GM12801 (cell line): ENCODE results near the gene LTB.

Experiments
- TF ChIP-seq, protein P1 (sequence below): IDR thresholded peaks from one replicate; pipeline ENCODE4 v1.5.1; 2011; ENCODE audit warnings: control low read depth; ENCODE audit not compliant: insufficient read length; ENCODE audit errors: extremely low read depth

The LTB gene

DNA sequence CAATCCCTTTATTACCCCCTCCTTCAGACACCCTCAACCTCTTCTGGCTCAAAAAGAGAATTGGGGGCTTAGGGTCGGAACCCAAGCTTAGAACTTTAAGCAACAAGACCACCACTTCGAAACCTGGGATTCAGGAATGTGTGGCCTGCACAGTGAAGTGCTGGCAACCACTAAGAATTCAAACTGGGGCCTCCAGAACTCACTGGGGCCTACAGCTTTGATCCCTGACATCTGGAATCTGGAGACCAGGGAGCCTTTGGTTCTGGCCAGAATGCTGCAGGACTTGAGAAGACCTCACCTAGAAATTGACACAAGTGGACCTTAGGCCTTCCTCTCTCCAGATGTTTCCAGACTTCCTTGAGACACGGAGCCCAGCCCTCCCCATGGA lies 4.7 kb downstream of the LTB start:
- TF ChIP-seq, protein P1, sequence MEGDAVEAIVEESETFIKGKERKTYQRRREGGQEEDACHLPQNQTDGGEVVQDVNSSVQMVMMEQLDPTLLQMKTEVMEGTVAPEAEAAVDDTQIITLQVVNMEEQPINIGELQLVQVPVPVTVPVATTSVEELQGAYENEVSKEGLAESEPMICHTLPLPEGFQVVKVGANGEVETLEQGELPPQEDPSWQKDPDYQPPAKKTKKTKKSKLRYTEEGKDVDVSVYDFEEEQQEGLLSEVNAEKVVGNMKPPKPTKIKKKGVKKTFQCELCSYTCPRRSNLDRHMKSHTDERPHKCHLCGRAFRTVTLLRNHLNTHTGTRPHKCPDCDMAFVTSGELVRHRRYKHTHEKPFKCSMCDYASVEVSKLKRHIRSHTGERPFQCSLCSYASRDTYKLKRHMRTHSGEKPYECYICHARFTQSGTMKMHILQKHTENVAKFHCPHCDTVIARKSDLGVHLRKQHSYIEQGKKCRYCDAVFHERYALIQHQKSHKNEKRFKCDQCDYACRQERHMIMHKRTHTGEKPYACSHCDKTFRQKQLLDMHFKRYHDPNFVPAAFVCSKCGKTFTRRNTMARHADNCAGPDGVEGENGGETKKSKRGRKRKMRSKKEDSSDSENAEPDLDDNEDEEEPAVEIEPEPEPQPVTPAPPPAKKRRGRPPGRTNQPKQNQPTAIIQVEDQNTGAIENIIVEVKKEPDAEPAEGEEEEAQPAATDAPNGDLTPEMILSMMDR = no peak

DNA sequence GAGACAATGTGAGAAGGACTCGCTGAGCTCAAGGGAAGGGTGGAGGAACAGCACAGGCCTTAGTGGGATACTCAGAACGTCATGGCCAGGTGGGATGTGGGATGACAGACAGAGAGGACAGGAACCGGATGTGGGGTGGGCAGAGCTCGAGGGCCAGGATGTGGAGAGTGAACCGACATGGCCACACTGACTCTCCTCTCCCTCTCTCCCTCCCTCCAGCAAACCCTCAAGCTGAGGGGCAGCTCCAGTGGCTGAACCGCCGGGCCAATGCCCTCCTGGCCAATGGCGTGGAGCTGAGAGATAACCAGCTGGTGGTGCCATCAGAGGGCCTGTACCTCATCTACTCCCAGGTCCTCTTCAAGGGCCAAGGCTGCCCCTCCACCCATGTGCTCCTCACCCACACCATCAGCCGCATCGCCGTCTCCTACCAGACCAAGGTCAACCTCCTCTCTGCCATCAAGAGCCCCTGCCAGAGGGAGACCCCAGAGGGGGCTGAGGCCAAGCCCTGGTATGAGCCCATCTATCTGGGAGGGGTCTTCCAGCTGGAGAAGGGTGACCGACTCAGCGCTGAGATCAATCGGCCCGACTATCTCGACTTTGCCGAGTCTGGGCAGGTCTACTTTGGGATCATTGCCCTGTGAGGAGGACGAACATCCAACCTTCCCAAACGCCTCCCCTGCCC lies 5.2 kb downstream of the LTB start:
- TF ChIP-seq, protein P1 = no peak

DNA sequence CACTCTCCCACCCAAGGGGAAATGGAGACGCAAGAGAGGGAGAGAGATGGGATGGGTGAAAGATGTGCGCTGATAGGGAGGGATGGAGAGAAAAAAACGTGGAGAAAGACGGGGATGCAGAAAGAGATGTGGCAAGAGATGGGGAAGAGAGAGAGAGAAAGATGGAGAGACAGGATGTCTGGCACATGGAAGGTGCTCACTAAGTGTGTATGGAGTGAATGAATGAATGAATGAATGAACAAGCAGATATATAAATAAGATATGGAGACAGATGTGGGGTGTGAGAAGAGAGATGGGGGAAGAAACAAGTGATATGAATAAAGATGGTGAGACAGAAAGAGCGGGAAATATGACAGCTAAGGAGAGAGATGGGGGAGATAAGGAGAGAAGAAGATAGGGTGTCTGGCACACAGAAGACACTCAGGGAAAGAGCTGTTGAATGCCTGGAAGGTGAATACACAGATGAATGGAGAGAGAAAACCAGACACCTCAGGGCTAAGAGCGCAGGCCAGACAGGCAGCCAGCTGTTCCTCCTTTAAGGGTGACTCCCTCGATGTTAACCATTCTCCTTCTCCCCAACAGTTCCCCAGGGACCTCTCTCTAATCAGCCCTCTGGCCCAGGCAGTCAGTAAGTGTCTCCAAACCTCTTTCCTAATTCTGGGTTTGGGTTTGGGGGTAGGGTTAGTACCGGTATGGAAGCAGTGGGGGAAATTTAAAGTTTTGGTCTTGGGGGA lies 6.1 kb downstream of the LTB start:
- TF ChIP-seq, protein P1 = no peak

DNA sequence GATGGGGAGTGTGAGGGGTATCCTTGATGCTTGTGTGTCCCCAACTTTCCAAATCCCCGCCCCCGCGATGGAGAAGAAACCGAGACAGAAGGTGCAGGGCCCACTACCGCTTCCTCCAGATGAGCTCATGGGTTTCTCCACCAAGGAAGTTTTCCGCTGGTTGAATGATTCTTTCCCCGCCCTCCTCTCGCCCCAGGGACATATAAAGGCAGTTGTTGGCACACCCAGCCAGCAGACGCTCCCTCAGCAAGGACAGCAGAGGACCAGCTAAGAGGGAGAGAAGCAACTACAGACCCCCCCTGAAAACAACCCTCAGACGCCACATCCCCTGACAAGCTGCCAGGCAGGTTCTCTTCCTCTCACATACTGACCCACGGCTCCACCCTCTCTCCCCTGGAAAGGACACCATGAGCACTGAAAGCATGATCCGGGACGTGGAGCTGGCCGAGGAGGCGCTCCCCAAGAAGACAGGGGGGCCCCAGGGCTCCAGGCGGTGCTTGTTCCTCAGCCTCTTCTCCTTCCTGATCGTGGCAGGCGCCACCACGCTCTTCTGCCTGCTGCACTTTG lies 6.8 kb downstream of the LTB start, which contains the start of gene TNF:
Gene TNF, plus strand, starts transcription at position 231 of the 567 bp plus-strand sequence. Its CDS starts 177 bp downstream, at position 408.
- TF ChIP-seq, protein P1 = no peak

DNA sequence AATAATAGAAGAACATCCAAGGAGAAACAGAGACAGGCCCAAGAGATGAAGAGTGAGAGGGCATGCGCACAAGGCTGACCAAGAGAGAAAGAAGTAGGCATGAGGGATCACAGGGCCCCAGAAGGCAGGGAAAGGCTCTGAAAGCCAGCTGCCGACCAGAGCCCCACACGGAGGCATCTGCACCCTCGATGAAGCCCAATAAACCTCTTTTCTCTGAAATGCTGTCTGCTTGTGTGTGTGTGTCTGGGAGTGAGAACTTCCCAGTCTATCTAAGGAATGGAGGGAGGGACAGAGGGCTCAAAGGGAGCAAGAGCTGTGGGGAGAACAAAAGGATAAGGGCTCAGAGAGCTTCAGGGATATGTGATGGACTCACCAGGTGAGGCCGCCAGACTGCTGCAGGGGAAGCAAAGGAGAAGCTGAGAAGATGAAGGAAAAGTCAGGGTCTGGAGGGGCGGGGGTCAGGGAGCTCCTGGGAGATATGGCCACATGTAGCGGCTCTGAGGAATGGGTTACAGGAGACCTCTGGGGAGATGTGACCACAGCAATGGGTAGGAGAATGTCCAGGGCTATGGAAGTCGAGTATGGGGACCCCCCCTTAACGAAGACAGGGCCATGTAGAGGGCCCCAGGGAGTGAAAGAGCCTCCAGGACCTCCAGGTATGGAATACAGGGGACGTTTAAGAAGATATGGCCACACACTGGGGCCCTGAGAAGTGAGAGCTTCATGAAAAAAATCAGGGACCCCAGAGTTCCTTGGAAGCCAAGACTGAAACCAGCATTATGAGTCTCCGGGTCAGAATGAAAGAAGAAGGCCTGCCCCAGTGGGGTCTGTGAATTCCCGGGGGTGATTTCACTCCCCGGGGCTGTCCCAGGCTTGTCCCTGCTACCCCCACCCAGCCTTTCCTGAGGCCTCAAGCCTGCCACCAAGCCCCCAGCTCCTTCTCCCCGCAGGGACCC lies 7.8 kb downstream of the LTB start:
- TF ChIP-seq, protein P1 = no peak

DNA sequence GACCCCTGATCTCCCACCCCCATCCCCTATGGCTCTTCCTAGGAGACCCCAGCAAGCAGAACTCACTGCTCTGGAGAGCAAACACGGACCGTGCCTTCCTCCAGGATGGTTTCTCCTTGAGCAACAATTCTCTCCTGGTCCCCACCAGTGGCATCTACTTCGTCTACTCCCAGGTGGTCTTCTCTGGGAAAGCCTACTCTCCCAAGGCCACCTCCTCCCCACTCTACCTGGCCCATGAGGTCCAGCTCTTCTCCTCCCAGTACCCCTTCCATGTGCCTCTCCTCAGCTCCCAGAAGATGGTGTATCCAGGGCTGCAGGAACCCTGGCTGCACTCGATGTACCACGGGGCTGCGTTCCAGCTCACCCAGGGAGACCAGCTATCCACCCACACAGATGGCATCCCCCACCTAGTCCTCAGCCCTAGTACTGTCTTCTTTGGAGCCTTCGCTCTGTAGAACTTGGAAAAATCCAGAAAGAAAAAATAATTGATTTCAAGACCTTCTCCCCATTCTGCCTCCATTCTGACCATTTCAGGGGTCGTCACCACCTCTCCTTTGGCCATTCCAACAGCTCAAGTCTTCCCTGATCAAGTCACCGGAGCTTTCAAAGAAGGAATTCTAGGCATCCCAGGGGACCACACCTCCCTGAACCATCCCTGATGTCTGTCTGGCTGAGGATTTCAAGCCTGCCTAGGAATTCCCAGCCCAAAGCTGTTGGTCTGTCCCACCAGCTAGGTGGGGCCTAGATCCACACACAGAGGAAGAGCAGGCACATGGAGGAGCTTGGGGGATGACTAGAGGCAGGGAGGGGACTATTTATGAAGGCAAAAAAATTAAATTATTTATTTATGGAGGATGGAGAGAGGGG lies 8.8 kb downstream of the LTB start:
- TF ChIP-seq, protein P1 = no peak
